ENCODE results near the gene TRPM3. TPM values are rescaled to one million over a fixed set of nuclear protein-coding genes. Genes with fewer than 3 reads are reported as not detected.

TRPM3 gene
- total and polyA plus RNA-seq, 2 of the 8 experiments (the other 6 are each of a cell fraction or from before 2014, with no cell fraction given), result 2.4 to 10.9 TPM

- Histone ChIP-seq H3K23me2 (ENCODE audit: low read depth, low read length) (no peaks in the 10 kb centered on the region), H4K5ac (ENCODE audit: insufficient read length, low read depth, low read length) (no peak overlapping the region), H3K14ac (ENCODE audit: insufficient read length) (no peak overlapping the region), H3K9ac (replicated peaks in 1 of 4; ENCODE audit: extremely low read depth in 1 of 4, low read depth in 3 of 4, low read length in 3 of 4) (no peak overlapping the region), H2BK20ac (ENCODE audit: low read length) (no peak overlapping the region), H3K9me3 (ENCODE audit: insufficient read depth in 2 of 2, low read depth in 1 of 2, low read length in 1 of 2) (no peaks in the 10 kb centered on the region), H3K4me1 (replicated peaks in 1 of 4; ENCODE audit: control insufficient read depth in 3 of 4, insufficient read depth in 4 of 4, low read length in 3 of 4) (peaks cover 0 to 10% (median 1%) of the 10 kb centered on the region in 4 experiments; a peak in 2 of 7 replicates), H3K18ac (ENCODE audit: extremely low read depth, low read length) (no peak overlapping the region), H3K4me3 (ENCODE audit: extremely low read depth in 1 of 4, insufficient read depth in 2 of 4, low read depth in 3 of 4, low read length in 4 of 4) (no peak overlapping the region), H3K27ac (ENCODE audit: low read depth, low read length) (no peak overlapping the region), H4K8ac (ENCODE audit: extremely low read depth, insufficient read depth, low read length) (no peak overlapping the region), H3K79me2 (ENCODE audit: control insufficient read depth in 1 of 2, insufficient read depth in 2 of 2, low read length in 2 of 2) (no peaks in the 10 kb centered on the region), H2BK5ac (ENCODE audit: low read depth, low read length) (no peak overlapping the region), H3K23ac (ENCODE audit: insufficient read length) (no peak overlapping the region), H2BK120ac (replicated peaks; ENCODE audit: low read depth, low read length) (no peak overlapping the region), H4K20me1 (replicated peaks in 1 of 2; ENCODE audit: control insufficient read depth in 1 of 2, insufficient read depth in 2 of 2, low read length in 2 of 2) (no peaks in the 10 kb centered on the region), H2AFZ (ENCODE audit: low read length) (no peak overlapping the region), H2AK5ac (ENCODE audit: low read depth, low read length) (no peak overlapping the region), H3K4me2 (ENCODE audit: insufficient read depth in 1 of 2, low read depth in 2 of 2, low read length in 2 of 2) (no peak overlapping the region), H4K91ac (replicated peaks; ENCODE audit: insufficient read length, low read length) (no peak overlapping the region), H3K79me1 (ENCODE audit: low read depth, low read length) (no peaks in the 10 kb centered on the region; the same call in 1 of the 2 replicates), H3K56ac (replicated peaks; ENCODE audit: insufficient read length, low read depth, low read length) (no peak overlapping the region), H3K36me3 (ENCODE audit: control insufficient read depth in 2 of 4, insufficient read depth in 4 of 4, low read length in 3 of 4) (no peaks in the 10 kb centered on the region; a peak in 1 of 8 replicates), H2BK15ac (ENCODE audit: low read length) (no peak overlapping the region), H3K4ac (replicated peaks; ENCODE audit: insufficient read length, low read depth, low read length) (no peak overlapping the region), H2BK12ac (ENCODE audit: low read depth, low read length) (no peak overlapping the region), H3K27me3 (replicated peaks in 1 of 4; ENCODE audit: control insufficient read depth in 3 of 4, extremely low read depth in 1 of 4, insufficient read depth in 3 of 4, low read length in 3 of 4) (no peaks in the 10 kb centered on the region)
- POLR2A ChIA-PET (ENCODE audit: partially characterized antibody), result no interaction called here
- WGBS, 2 experiments (ENCODE audit: extremely low coverage in 1 of 2, insufficient coverage in 1 of 2, insufficient read length in 1 of 2, insufficient replicate concordance in 2 of 2, low coverage in 1 of 2, low lambda C conversion rate in 2 of 2, missing lambda C conversion rate in 1 of 2), result 86% methylated on average over 1 of the region's 1 CpG; no CpG with 5 or more reads in 1 of the 2 experiments
- FAIRE-seq, result no peak
- DNase-seq (ENCODE audit: low read depth in 1 of 2, low spot score in 2 of 2), result no peak
- CTCF ChIA-PET (ENCODE audit: partially characterized antibody), result interaction anchor here (1.0 kb wide), 1 partner anchor 82 kb away, joined by 3 read pairs; no protein-coding TSS in a partner anchor
- no peak for TF ChIP-seq EP300 (IDR thresholded peaks at IDR 0.05; ENCODE audit: borderline replicate concordance in 1 of 2, low read depth in 2 of 2, low read length in 2 of 2)
- no peak for TF ChIP-seq CHD2 (IDR thresholded peaks at IDR 0.05; ENCODE audit: low read length)
- no peak for TF ChIP-seq ATF2 (IDR thresholded peaks at IDR 0.05; ENCODE audit: low read length)
- TF ChIP-seq SAP30 (IDR thresholded peaks at IDR 0.05; ENCODE audit: insufficient read depth, insufficient replicate concordance, low read length), result no peak
- no peak for TF ChIP-seq TBP (IDR thresholded peaks at IDR 0.05; ENCODE audit: low read depth, low read length)
- TF ChIP-seq KDM5A (IDR thresholded peaks at IDR 0.05; ENCODE audit: low read length), result no peak
- TF ChIP-seq FOSL1 (IDR thresholded peaks at IDR 0.05; ENCODE audit: insufficient read depth, low read depth, low read length), result no peak
- no peak for TF ChIP-seq SP1 (IDR thresholded peaks at IDR 0.05; ENCODE audit: low read depth, low read length)
- no peak for TF ChIP-seq CHD1 (IDR thresholded peaks at IDR 0.05; ENCODE audit: low read depth, low read length)
- no peak for TF ChIP-seq SIN3A (conservative IDR thresholded peaks at IDR 0.05 in 1 of 2, IDR thresholded peaks at IDR 0.05 in 1 of 2; ENCODE audit: low read depth in 1 of 2, low read length in 2 of 2)
- TF ChIP-seq CEBPB (IDR thresholded peaks at IDR 0.05; ENCODE audit: low read depth, low read length), result no peak
These were observed 268.6 kb downstream of the TRPM3 start for GRCh38 chr9:70852711-70853240.

All from H1 (cell line).